Measurements from ENCODE around the gene PANX2. TPM values are rescaled to one million over a fixed set of nuclear protein-coding genes. Genes with fewer than 3 reads are reported as not detected.

PANX2 gene
- total and polyA plus RNA-seq, 2 of the 13 experiments (the other 11 are each of a cell fraction or from before 2014, with no cell fraction given) = 0.15 to 1.1 TPM

DNA sequence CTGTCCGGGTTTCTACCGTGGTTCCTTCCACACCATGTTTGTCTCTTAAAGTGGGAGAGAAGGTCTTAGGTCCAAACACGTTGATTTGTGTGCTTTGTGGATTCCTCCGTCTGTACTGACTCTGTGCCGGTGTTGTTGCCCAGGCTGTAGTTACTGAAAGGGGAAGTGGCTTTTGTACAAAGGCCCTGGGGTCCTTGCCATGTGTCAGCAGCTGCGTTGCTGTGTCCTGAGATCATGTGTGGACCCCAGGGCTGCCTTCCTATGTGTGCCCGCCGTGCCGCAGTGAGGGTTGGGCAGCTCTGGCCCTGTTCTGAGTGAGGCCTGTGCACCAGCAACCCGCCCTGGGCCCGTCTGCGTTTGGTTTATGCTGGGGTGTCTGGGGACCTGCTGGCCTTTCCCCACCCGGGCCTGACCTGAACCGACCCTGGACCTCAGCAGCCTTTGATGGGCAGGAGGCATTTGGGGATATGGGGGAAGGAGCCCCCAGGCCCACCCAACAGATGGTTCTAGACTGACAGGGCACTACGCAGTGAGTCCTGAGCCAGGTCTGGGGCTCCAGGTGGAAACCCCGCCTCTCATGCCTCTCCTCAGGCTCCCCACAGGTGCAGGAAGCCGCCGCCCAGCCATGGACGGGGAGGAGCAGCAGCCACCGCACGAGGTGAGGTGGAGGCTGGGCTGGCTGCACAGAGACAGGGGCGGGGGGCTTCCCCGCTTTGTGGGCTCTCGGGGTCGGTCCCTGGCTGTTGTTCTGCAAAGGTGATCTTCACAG is 22.1 kb downstream of the PANX2 start:
- ATAC-seq = no peak
- Histone ChIP-seq H3K9me3 (ENCODE audit: low read length) (no peaks in the 10 kb centered on the region), H4K20me1 (ENCODE audit: insufficient read depth, low read length) (no peaks in the 10 kb centered on the region), H3K27me3 (ENCODE audit: control insufficient read depth in 1 of 2, insufficient read depth in 2 of 2, low read length in 2 of 2) (no peaks in the 10 kb centered on the region), H3K4me2 (ENCODE audit: low read depth, low read length) (no peak overlapping the region), H3K9ac (ENCODE audit: insufficient read depth, low read depth, low read length) (no peak overlapping the region), H2AFZ (ENCODE audit: low read length) (no peak overlapping the region), H3K4me1 (ENCODE audit: insufficient read depth, low read length) (no peaks in the 10 kb centered on the region), H3K36me3 (replicated peaks in 1 of 2; ENCODE audit: control insufficient read depth in 1 of 2, insufficient read depth in 2 of 2, low read length in 2 of 2) (peaks cover 18 to 22% of the 10 kb centered on the region in 2 experiments; a peak in 4 of 5 replicates), H3K4me3 (replicated peaks in 1 of 3; ENCODE audit: insufficient read depth in 1 of 3, low read depth in 2 of 3, low read length in 3 of 3) (no peak overlapping the region), H3K79me2 (ENCODE audit: insufficient read depth, low read length) (peaks cover 6% of the 10 kb centered on the region), H3K27ac (ENCODE audit: extremely low read length, insufficient read depth, low read length) (no peak overlapping the region)
- 81% methylated on average over 6 of the region's 25 CpGs for WGBS (ENCODE audit: low lambda C conversion rate)
- ChIA-PET POLR2A (no interaction called here), CTCF (ENCODE audit: low intra/inter-chr PET ratio, low total read pairs) (no interaction called here)
- intact Hi-C loops (cut with micrococcal nuclease; ENCODE audit: unreplicated experiment) (no loop called here), in situ Hi-C loops (cut with HindIII; ENCODE audit: extremely low pct_ligation_motif_present, low pct_unique_long_range_greater_than_20kb) (no loop called here)
- no peak for FAIRE-seq
- TF ChIP-seq, protein P1, sequence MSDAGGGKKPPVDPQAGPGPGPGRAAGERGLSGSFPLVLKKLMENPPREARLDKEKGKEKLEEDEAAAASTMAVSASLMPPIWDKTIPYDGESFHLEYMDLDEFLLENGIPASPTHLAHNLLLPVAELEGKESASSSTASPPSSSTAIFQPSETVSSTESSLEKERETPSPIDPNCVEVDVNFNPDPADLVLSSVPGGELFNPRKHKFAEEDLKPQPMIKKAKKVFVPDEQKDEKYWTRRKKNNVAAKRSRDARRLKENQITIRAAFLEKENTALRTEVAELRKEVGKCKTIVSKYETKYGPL (CRISPR knock-in tag; IDR thresholded peaks at IDR 0.05) = no peak
- TF ChIP-seq SAFB2 (CRISPR knock-in tag; IDR thresholded peaks at IDR 0.05; ENCODE audit: borderline replicate concordance, low read depth) (no peak), FUBP1 (CRISPR knock-in tag; IDR thresholded peaks at IDR 0.05; ENCODE audit: borderline replicate concordance) (no peak), RFX1 (IDR thresholded peaks at IDR 0.05) (no peak), PHB2 (IDR thresholded peaks at IDR 0.05; ENCODE audit: partially characterized antibody) (no peak), XBP1 (CRISPR knock-in tag; IDR thresholded peaks at IDR 0.05) (no peak), DR1 (CRISPR knock-in tag; IDR thresholded peaks at IDR 0.05) (no peak), HNRNPUL1 (IDR thresholded peaks at IDR 0.05; ENCODE audit: low read depth, low read length) (no peak), DNMT3B (CRISPR knock-in tag; conservative IDR thresholded peaks at IDR 0.05) (no peak), NCOR1 (IDR thresholded peaks at IDR 0.05; ENCODE audit: borderline replicate concordance, low read length) (no peak), NR3C1 (CRISPR knock-in tag; IDR thresholded peaks at IDR 0.05) (no peak), SRY (CRISPR knock-in tag; IDR thresholded peaks at IDR 0.05) (no peak), NR2F2 (IDR thresholded peaks at IDR 0.05; ENCODE audit: borderline replicate concordance, low read depth) (no peak), LRRFIP1 (CRISPR knock-in tag; conservative IDR thresholded peaks at IDR 0.05) (no peak)
- TF ChIP-seq, protein P2, sequence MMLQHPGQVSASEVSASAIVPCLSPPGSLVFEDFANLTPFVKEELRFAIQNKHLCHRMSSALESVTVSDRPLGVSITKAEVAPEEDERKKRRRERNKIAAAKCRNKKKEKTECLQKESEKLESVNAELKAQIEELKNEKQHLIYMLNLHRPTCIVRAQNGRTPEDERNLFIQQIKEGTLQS (CRISPR knock-in tag; IDR thresholded peaks at IDR 0.05) = no peak
- TF ChIP-seq, protein P3, sequence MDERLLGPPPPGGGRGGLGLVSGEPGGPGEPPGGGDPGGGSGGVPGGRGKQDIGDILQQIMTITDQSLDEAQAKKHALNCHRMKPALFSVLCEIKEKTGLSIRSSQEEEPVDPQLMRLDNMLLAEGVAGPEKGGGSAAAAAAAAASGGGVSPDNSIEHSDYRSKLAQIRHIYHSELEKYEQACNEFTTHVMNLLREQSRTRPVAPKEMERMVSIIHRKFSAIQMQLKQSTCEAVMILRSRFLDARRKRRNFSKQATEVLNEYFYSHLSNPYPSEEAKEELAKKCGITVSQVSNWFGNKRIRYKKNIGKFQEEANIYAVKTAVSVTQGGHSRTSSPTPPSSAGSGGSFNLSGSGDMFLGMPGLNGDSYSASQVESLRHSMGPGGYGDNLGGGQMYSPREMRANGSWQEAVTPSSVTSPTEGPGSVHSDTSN (CRISPR knock-in tag; IDR thresholded peaks at IDR 0.05) = no peak
- no peak for DNase-seq (ENCODE audit: low spot score)
- BruUV-seq (replicated peaks) = no TSS peak

Data from HepG2 (cell line).